Coronary artery (tissue), 2 donors: ENCODE measurements around the gene TNFRSF21.

Experiments used
- DNase-seq: peaks from one replicate; pipeline ENCODE4 v3.0.0-alpha.2; 2017; ENCODE audit warnings: low spot score
- H3K27ac ChIP-seq, 2 donors: fragments of 200-600 bp; sonication (generic); one replicate each; pipeline ENCODE4 v1.5.1; 2016 to 2019
- H3K4me3 ChIP-seq: fragments of 200-600 bp; sonication (generic); 2 replicates; pipeline ENCODE4 v1.5.1; 2016; ENCODE audit warnings: mild to moderate bottlenecking, moderate library complexity
- CTCF ChIP-seq: fragments of 200-600 bp; sonication (generic); IDR thresholded peaks from one replicate; pipeline ENCODE4 v1.5.1; 2019; ENCODE audit warnings: antibody characterized with exemption

TNFRSF21 gene

DNA sequence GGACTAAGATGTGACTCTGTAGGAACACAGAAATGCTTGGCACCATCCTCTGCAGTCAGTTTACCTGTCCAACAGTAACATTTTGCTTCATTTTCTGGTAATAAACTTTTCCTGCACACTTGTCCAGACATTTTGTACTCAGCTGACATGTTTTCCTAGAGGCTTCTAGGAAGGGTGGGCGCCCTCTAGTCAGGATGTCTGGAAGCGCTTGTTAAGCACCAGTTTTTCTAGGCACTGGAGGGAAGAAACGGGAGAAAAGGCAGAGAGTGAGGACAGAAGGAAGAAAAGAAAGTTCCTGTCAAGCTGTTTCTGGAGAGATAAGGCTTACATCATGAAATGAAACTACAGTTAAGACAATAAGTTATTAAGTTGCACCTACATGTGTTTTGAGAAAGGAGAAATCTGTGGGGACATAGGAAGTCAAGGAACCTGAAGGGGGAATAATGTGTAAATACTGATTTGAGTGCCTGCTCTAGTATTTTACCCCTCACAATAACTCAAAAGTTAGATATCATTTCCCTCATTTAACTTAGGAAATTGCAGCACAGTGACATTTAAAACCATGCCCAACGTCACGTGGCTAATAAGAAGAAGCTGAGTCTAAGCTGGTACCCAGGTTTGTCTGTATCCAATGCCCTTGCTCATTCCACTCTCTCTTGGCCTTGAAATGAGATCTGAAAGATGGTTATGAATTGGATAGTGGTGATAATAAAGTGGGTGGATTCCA, 42.7 kb upstream of the TNFRSF21 start:
- DNase-seq = no peak
- no peak overlapping the region for H3K27ac ChIP-seq
- no peak overlapping the region for H3K4me3 ChIP-seq
- TF ChIP-seq CTCF = no peak

DNA sequence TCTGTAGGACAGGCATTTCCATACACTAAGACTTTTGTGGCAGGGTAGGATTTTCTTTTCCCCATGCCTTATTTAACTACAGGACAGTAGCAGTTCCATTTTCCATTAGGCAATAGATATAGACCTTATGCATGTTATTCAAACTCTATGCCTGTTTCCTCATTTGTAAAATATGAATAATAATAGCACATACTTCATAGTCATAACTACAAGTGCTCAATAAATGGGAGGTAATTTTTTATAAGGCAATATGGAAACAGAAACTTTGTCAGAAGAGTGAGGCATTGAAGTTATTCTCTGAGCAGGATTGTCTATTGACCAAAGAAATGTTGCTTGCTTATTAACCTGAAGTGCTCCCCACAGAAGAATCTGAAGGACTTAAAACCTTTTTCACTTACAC, 41.9 kb upstream of the TNFRSF21 start:
- TF ChIP-seq CTCF = no peak
- DNase-seq = no peak
- Histone ChIP-seq H3K4me3 (no peak overlapping the region), H3K27ac (no peak overlapping the region)

GRCh38 chr6:47349931-47350330, 40.2 kb upstream of the TNFRSF21 start:
- Histone ChIP-seq H3K27ac (no peak overlapping the region), H3K4me3 (no peak overlapping the region)
- DNase-seq = no peak
- no peak for TF ChIP-seq CTCF

DNA sequence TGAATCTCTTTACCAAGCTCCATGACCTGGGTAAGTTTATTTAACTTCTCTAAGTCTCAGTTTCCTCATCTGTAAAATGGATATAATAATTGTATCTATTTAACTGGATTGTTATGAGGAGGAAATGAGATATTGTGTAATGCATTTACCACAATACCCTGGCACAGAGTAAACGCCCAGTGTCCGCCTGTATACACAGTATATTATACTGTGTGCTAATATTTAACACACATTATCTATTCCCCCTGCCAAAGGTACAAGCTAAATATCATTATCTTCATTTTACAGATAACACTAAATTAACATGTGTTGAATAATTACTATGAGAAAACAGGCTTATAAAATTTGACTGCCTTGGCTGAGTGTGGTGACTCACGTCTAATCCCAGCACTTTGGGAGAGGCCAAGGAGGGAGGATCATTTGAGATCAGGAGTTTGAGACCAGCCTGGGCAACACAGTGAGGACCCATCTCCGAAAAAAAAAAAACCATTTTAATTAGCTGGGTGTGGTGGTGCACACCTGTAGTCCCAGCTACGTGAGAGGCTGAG, 38.7 kb upstream of the TNFRSF21 start:
- no peak for DNase-seq
- H3K27ac ChIP-seq = no peak overlapping the region
- TF ChIP-seq CTCF = no peak
- no peak overlapping the region for H3K4me3 ChIP-seq

GRCh38 chr6:47345761-47346160, 36.1 kb upstream of the TNFRSF21 start:
- no peak for DNase-seq
- Histone ChIP-seq H3K4me3 (no peak overlapping the region), H3K27ac (no peak overlapping the region)
- TF ChIP-seq CTCF = no peak

DNA sequence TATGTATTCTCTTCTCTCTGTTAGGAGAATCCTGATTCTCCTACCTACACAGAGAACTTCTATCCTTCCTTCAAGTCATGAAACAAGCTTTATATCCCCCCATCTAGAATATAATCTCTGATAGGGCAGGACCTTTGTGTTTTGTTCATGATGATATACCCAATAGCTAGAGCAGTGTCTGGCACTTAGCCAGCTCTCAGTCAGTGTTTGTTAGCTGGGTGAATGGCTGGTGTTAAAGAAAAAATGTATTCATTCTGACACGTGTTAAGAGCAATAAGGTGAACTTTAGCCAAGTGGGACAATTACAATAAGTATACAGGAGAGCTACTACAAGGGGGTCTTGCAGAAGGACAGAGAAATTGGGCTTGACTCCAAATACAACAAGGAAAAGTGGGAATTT, 34.3 kb upstream of the TNFRSF21 start:
- no peak for TF ChIP-seq CTCF
- Histone ChIP-seq H3K4me3 (no peak overlapping the region), H3K27ac (no peak overlapping the region)
- DNase-seq = no peak

DNA sequence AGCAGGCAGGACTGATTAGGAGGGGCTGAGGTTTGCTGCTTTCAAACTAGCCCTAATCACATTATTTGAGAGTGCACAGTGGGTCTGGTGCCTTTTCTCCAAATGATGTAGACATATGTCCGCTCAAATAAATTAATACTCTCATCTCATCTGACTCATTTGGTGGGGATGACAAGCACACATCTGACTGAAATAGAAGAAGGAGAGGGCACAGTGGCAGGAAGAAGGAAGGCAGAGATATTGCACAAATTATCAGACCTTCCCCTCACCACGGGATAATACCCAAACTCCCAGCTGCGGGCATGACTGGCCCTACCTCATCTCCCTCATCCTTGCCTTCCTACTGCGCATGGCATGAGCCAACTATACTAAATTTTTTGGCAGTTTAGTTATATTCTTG, 33.9 kb upstream of the TNFRSF21 start:
- DNase-seq = no peak
- TF ChIP-seq CTCF = no peak
- H3K4me3 ChIP-seq = no peak overlapping the region
- no peak overlapping the region for H3K27ac ChIP-seq
